Stimulated activated naive CD4-positive, alpha-beta T cell (primary cell): Measurements from ENCODE around the gene RASA1.
A peak's percentile ranks its signal among the peaks of the same experiment; 100 is the strongest.
"Not testable (repeated sequence)": the region's sequence is repeated elsewhere in the genome, so short reads cannot be mapped to it uniquely, and the experiment has no call there.

Experiments
- DNase-seq, 6 experiments: peaks; one replicate each; lab custom pipeline; 2025; lab: John Stamatoyannopoulos, UW

RASA1 gene

DNA sequence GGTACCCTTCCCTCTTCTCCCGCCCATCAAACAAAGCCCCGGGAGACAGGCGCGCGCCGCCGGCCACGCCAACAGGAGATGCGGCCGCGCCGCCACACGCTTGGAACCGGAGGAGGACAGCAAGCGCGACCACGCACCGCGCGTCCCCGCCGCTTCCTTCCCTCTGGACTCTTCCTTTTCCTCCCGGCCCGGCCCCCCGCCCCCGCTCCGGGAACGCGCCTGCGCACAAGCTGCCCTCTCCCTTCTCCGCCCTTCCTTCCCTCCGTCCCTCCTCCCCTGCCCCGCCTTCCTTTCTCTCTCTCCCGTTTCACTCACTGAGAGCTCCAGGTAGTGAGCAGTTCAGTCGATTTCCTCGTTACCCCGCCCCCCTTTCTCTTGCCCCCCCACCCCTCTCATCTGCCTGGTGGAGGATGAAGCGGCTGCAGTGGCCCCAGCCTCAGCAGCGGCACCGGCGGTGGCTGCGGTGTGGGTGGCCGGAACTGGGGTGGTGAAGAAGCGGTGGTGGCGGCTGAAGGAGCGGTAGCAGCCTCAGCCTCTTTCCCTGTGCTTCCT is at the start of gene RASA1:
Gene RASA1, plus strand, starts transcription at position 310 of the 552 bp plus-strand sequence. CDS start 569 bp downstream, outside the sequence.
- peak in 5 of 6 experiments; percentile 74 to 89 (median 83) for DNase-seq

GRCh38 chr5:87229780-87230179 is 37.9 kb upstream of the RASA1 start:
- DNase-seq, result no peak

- peak in 1 of 6 experiments; percentile 10 for DNase-seq
Observed at GRCh38 chr5:87231037-87231808, 36.5 kb upstream of the RASA1 start.

GRCh38 chr5:87233143-87233542 is 34.5 kb upstream of the RASA1 start:
- no peak for DNase-seq

DNA sequence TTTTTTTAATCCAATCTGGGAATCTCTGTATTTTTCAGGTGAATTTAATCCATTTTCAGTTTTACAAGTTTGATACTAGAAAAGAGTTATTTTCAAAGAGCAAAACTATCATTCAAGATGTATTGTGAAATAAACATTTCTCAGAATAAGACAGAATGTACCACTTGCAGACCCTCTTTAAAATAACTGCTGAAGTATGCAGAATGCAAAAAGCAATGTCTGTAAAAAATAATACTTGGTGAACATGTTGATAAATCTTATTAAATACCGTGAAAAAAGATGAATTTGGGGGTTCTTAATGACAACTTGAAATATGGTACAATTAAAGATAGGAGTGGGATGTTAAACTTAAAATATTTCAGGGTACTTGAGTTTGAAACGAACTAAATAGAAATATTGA is 26.1 kb upstream of the RASA1 start:
- DNase-seq, result no peak

- no peak for DNase-seq
Observed at GRCh38 chr5:87242242-87242641, 25.4 kb upstream of the RASA1 start.

- DNase-seq, result no peak
Observed at GRCh38 chr5:87243161-87243844, 24.4 kb upstream of the RASA1 start.

DNA sequence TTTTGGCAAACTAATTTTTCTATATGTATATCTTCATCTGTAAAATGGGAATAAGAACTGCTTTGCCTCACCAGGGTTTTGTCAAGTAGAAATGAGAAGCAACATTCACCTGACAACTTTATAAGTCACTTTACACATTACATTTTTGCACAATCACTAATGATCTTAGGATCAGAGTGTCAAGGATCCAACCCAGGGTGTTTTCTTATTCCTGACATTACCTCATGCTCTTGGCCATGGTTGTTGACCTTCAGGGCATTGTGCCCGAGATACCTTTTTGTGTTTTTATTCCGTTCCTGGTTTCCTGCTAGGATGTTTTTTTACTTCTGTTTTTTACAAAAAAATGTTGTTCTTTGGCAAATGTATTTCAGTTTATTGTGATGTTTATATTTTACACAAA is 22.2 kb upstream of the RASA1 start:
- no peak for DNase-seq

GRCh38 chr5:87246061-87246460 is 21.6 kb upstream of the RASA1 start:
- DNase-seq, result no peak

GRCh38 chr5:87252283-87252605 is 15.4 kb upstream of the RASA1 start:
- DNase-seq, result no peak

GRCh38 chr5:87254035-87254434 is 13.6 kb upstream of the RASA1 start:
- no peak for DNase-seq

DNA sequence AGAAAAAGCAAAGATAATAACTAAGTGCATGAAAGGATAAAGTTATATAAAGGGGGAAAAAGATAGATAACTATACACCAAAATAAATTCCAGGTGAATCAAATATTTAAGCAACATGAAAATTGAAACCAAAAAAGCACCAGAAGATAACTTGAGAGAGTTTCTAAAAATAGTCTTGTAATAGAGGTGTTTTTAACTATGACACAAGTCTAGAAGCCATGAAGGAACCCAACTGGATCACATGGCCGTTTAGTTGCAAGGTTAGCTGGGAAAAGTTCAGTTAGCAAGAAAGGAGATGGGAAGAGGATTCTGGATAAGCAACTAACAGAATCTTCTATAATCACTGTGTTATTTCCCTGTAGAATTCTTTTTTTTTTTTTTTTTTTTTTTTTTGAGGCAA is 9.2 kb upstream of the RASA1 start:
- DNase-seq, result no peak

DNA sequence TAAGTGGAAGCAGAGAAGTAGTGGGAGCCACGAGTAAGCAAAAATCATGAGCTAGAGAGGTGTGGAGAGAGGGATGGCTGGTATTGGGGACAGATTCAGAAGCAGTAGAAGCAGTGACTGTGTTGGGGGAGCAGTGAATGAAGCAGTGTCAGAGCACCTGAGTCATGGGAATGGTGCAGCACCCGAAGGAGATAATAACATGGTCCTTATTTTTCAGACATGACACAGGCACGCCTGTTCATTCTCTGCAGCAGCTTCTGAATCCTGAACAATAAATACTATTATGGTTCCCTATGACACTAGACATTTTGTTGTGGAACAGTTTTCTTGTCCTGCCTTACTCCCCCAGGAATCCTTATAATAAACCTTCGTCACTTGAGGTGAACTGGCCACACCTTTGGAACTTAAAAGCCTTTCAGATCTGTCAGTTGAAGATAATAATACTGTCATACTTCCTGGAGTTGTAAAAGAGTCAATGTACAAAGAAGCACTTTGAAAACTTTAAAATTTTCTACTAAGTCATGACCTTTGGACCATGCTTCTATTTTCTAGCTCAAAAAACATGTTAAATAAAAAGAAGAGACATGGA is 7.0 kb upstream of the RASA1 start:
- no peak for DNase-seq

GRCh38 chr5:87263498-87263897 is 4.2 kb upstream of the RASA1 start:
- no peak for DNase-seq

- peak in 1 of 6 experiments; percentile 50 for DNase-seq
Observed at GRCh38 chr5:87266914-87267573, 639 bp upstream of the RASA1 start.

GRCh38 chr5:87268126-87268969 is 665 bp downstream of the RASA1 start:
- DNase-seq, result peak; percentile 73 to 89 (median 78)

GRCh38 chr5:87268970-87269377 is 1.3 kb downstream of the RASA1 start:
- DNase-seq, result no peak

GRCh38 chr5:87270888-87271287 is 3.2 kb downstream of the RASA1 start:
- DNase-seq, result not testable (repeated sequence)

DNA sequence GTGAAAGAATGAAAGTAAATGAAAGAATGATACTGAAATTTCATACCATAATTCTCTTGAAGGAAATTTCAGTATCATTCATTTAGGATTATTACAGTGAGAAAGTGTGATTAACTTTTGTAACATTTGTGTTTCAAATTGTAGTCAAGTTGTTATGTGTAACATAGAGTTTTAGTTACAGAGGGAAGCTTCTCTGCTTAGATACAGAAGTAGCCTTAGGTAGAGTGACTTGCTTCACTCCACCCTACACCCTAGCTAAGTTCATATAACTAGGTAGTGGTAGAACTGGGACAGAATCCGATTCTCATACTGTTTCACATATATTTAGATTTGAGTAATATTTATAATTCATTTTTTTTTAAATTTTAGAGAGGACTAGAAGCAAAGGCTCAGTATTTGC is 9.0 kb downstream of the RASA1 start:
- no peak for DNase-seq

DNA sequence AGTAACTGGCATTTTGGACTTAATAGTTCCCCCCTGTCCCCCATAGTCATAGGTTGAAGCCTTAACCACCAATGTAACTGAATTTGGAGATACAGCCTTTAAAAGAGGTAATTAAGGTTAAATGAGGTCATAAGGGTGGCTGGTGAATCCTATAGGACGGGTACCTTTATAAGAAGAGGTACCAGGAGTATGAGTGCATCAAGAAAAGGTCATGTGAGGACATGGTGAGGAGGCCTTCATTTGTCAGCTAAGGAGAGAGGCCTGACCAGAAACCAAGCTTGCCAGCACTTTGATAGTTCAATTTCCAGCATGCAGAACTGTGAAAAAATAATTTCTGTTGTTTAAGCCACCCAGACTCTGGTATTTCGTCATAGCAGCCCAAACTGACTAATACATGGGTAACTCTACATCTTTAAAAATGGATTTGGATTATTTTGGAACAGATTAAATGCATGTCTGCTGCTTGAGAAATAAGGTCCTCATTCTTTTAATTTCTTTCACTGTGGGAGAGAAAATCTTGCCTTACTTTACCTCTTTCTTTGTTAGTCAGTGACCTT is 9.7 kb downstream of the RASA1 start:
- no peak for DNase-seq

DNA sequence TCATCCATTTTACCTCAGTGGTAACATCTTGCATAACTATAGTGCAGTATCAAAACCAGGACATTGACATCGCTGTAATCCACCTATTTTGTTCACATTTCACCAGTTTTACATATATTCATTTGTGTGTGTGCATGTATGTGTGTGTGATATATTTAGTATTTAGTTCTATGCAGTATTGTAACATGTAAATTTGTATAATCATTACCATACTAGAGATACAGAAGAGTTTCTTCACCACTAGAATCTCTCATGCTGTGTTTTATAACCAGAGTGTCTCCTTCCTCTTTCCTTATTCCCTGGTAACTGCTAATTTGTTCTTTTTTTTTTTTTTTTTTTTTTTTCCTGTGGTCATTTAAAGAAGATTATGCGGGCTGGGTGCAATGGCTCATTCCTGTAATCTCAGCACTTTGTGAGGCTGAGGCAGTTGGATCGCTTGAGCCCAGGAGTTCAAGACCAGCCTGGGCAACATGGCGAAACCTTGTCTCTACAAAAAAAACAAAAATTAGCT is 11.0 kb downstream of the RASA1 start:
- no peak for DNase-seq
